GM13976 (cell line): ENCODE measurements around the gene CXXC1.

Source experiments
- DNase-seq: peaks from one replicate; pipeline ENCODE4 v3.0.0; 2012; ENCODE audit warnings: low spot score
- in situ Hi-C: fragments of 300-500 bp; cut with MboI; formaldehyde crosslinking; loops from one replicate; pipeline ENCODE4 v1.12.0; 2022; ENCODE audit warnings: low sequenced_read_pairs, mixed read lengths, inconsistent platforms; ENCODE audit not compliant: unreplicated experiment
- TF ChIP-seq, protein P1 (sequence below): IDR thresholded peaks from 2 replicates; pipeline ENCODE4 v1.5.1; 2012; ENCODE audit warnings: borderline replicate concordance, mild to moderate bottlenecking; ENCODE audit not compliant: insufficient read depth; ENCODE audit errors: extremely low read depth, missing control alignments, control extremely low read depth

The CXXC1 gene

DNA sequence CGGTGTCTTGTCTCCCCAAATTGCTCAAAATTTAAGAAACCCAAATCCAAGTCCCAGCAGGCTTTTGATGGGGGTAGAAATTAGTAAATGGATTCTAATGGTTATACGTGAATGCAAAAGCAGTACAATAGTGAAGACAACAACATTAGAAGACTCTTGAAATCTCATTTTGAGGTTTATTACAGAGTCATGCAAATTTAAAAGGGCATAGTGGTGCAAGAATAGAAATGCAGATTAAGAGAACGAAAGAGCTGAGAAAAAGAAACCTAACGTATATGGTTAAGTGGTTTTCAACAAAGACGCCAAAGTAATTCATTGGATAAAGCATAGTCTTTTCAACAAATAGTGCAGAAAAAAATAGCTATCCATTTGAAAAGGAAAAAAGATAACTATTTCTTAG lies 33.2 kb upstream of the CXXC1 start:
- TF ChIP-seq, protein P1, sequence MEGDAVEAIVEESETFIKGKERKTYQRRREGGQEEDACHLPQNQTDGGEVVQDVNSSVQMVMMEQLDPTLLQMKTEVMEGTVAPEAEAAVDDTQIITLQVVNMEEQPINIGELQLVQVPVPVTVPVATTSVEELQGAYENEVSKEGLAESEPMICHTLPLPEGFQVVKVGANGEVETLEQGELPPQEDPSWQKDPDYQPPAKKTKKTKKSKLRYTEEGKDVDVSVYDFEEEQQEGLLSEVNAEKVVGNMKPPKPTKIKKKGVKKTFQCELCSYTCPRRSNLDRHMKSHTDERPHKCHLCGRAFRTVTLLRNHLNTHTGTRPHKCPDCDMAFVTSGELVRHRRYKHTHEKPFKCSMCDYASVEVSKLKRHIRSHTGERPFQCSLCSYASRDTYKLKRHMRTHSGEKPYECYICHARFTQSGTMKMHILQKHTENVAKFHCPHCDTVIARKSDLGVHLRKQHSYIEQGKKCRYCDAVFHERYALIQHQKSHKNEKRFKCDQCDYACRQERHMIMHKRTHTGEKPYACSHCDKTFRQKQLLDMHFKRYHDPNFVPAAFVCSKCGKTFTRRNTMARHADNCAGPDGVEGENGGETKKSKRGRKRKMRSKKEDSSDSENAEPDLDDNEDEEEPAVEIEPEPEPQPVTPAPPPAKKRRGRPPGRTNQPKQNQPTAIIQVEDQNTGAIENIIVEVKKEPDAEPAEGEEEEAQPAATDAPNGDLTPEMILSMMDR, result no peak
- in situ Hi-C loops, result no loop called here
- DNase-seq, result no peak

DNA sequence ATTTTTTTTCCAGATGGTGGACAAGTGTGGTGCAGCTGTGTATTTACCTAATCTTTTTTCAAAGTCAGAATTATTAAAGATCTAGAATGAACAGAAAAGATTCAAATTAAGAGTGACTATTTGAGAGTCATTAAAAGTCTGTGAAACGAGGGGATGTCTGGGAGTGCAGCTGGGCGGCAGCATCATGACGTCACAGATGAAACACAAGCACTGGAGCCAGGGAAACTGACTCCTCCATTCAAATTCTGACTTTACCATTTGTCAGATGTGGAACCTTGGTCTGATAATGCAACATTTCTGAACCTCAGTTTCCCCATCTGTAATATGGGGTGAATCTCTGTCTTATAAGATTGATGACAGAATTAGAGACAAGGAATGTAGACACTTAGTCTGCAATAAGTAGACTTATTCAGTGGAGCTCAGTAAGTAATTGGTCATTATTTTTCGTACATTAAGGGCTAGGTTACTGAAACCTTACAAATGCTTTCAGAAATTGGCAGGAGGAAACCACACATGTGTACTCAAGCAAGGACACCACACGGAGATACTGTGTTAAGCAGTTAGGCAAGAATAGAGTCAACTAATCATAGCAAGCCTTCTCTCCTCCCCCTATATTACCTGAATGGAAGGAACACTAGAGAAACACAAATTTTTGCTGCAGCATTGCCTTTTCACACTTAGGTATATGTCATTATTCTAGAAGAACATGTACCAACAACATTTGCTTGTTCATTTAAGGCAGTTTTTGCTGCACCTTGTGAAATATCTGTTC lies 27.8 kb upstream of the CXXC1 start:
- in situ Hi-C loops, result no loop called here
- TF ChIP-seq, protein P1, result no peak
- DNase-seq, result no peak

DNA sequence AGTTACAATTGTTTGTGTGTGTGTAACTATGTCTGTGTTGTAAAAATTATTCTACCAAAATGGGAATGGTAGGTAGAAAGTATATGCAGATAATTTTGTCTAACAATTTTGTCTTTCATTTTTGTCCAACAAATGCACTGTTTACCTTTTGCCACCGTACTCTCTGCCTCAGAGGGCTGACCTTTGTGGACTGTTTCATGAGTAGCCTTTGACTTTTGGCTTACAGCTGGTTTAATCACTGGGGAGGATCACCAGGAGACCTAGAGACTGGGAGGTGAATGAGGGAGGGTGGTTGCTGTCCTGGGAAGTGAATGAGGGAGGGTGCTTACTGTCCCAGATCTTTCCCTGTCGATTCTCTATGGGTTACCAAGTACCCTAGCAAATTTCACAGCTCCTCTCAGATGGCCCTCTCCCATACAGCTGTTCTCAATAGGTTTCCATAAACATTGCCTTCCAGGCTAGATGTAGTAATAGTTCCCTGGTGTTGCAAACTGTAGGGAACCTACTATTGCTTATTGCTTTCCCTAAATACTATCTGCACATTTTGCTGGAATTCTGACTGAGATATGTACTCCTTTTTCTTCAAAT lies 26.5 kb upstream of the CXXC1 start:
- DNase-seq, result no peak
- TF ChIP-seq, protein P1, result no peak
- in situ Hi-C loops, result no loop called here

DNA sequence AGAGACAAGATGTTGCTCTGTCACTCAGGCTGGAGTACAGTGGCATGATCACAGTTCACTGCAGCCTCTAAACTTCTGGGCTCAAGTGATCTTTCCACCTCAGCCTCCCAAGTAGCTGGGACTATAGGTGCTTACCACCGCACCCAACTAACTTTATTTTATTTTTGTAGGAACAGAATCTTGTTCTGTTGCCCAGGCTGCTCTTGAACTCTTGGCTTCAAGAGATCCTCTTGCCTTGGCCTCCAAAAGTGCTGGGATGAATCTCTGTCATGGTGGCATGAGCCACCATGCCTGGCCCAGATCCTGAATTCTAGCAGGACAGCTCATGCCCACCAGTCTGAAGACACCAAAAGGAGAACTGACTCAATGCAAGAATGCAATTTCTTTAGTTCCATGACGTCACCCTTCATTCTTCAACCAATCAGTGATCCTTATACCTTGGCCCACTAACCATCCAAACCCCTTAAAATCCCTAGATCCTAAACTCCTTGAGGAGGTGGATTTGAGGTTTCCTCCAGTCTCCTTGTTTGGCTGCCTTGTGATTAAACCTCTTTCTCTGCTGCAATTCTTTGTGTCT lies 25.6 kb upstream of the CXXC1 start:
- in situ Hi-C loops, result no loop called here
- TF ChIP-seq, protein P1, result no peak
- DNase-seq, result no peak

DNA sequence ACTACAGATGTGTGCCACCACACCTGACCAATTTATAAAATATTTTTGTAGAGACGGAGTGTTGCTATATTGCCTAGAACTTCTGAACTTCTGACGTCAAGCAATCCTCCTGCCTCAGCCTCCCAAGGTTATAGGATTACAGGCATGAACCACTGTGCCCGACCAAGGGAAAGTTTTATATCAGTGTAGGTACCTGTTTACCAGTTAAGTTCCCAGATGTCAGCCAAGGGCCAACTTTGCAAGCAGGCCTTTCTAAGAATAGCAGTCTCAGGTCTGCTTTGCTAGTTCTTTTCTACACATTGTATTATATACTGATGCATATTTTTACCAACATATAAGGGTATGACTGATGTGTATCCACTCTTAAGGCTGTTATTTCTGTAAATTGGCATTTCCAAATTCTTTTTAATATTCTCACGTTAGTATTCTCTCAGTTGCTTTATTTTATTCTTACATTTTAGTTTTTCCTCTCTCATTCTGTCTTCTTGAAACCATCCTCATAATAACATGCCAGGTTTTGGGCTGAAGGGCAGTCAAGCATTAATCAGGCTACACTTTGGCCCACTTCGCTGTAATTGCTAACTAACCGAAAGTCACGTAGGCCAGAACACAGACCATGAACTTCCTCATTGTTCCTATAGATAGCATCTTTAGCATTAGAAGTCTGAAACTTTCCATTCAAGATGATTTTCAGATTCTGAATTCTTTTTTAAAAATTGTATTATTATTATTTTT lies 25.0 kb upstream of the CXXC1 start:
- DNase-seq, result no peak
- in situ Hi-C loops, result no loop called here
- TF ChIP-seq, protein P1, result no peak

DNA sequence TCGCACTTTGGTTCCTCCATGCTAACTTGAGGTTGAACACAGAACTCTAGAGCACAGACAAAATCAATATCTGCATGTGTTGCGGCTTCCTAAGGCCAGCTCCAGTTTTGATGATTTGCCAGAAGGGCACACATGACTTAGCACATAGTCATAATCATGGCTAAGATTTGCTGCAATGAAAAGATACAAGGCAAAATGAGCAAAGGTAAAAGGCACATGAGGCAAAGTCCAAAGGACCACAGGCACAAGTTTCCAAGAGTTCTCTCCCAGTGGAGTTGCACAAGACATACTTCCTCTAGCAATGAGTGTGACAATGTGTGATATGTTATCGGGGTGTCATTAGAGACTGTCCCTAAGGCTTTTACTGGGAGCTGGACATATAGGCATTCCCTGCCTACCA lies 24.2 kb upstream of the CXXC1 start:
- no peak for DNase-seq
- TF ChIP-seq, protein P1, result no peak
- in situ Hi-C loops, result no loop called here
